Activated T-cell treated with anti-CD3 and anti-CD28 coated beads for 4 hours (primary cell): ENCODE results near the gene BPIFB4.

ENCODE experiments used
- DNase-seq: peaks from one replicate; pipeline ENCODE4 v3.0.0-alpha.2; 2020

The BPIFB4 gene

DNA sequence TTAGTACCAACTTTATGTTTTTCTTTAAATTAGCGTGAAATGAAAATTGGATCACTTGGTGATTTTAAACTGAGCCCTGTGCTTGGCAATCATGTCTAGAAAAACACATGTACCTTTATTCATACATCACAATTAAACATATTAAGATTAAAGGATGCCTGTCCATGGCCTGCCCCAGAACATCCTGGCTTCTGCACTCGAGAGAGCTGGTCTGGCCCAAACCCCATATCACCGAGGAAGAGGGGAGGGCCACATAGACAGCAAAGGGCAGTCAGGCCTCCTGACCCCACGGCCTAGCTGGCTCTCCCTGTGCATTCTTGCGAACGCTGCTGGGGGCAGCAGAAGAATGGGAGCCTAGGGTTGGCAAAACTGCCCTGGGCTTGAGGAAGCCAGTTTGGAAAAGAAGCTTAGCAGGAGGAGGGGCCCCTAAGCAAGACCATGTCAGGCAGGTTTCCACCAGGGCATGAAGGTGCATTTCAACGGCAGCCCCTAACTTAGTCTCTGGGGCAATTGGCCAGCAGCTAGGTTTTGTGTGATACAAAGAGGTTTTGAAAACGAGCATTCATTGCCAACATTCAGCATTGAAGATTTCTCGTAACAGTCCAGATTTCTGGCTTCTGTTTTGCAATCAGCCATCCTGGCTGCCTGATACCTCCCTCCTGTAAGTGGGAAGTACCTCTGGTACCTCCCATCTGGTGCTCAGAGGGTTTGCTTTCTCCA lies 17.2 kb upstream of the BPIFB4 start:
- no peak for DNase-seq

DNA sequence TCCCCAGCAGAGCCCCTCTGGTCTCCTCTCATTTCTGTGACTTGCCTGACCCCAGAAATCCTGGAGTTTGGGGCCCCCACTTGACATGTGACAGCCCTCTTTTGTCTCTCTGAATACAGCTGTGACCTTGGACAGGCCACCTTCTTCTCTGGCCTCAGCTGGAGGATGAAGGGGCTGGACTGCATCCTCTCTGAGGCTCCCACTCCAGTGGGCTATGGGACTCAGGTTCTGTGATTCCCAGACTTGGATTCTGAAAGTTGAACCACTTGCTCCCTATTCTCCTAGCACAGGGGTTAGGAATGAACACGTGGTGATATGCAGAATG lies 16.7 kb upstream of the BPIFB4 start:
- DNase-seq = no peak

DNA sequence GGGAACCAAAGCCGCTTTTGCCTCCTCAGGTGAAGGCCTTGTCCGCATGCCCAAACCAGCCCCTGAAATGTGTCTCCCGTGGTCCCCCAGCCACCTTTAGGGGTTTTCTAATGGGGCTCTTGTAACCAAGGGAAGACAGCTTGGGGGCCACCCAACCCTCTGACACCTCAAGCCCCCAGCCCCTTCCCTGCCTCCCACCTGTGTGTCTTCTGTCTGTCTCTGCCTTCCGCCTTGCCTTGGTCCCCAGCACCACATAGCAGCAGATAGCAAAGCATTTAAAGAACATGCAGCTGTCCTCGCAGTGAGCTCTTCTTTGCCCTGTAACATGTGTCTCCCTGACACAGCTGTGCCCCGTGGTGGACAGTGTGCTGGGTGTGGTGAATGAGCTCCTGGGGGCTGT lies 16.2 kb upstream of the BPIFB4 start:
- DNase-seq = no peak

DNA sequence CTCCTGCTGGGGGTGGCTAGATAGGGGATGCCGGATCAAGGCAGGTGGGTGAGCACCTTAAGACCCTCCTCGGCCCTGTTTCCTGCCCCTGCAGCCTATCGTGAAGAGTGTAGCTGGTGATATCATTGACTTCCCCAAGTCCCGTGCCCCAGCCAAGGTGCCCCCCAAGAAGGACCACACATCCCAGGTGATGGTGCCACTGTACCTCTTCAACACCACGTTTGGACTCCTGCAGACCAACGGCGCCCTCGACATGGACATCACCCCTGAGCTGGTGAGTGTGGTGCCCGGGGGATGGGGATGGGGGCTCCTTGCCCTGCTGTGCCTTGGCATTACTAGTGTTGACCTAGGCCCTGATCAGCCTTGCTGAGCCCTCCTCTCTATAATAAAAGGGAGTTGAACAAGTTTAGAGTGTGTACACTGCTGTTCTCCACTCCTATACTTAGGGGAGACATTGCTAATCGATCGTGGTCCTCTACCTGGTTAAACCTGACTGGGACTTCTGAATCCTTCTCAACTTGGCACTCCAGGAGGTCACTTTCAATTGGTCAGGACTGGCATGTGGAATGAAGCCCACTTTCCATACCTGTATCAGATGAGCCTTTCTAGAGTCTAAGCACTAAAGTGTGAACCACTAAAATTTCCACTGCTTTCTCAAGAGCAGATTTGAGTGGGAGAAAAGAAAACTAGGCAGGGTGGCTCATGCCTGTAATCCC lies 14.7 kb upstream of the BPIFB4 start:
- DNase-seq = no peak

- DNase-seq = no peak
Measured at GRCh38 chr20:33065785-33066184, 13.7 kb upstream of the BPIFB4 start.

DNA sequence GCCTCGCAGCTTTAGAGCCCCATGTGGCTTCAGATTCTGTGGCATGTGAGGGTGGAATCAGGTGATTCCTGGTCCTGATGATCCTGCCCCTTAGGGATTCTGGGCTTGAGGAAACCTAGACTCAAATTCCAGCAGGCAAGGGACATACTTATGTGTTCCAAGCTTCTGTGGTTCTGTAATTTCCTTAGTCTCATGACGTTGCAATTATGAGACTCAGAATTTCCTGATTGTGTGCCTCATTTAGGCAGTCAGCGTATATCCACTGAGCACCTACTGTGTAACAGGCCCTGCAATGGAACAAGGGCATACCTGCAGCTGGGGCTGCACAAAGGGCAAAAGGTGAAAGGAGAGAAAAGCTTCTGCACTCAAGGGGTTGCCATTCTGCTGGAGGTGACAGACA lies 11.6 kb upstream of the BPIFB4 start:
- no peak for DNase-seq

GRCh38 chr20:33068251-33068939 lies 11.0 kb upstream of the BPIFB4 start:
- DNase-seq = no peak

DNA sequence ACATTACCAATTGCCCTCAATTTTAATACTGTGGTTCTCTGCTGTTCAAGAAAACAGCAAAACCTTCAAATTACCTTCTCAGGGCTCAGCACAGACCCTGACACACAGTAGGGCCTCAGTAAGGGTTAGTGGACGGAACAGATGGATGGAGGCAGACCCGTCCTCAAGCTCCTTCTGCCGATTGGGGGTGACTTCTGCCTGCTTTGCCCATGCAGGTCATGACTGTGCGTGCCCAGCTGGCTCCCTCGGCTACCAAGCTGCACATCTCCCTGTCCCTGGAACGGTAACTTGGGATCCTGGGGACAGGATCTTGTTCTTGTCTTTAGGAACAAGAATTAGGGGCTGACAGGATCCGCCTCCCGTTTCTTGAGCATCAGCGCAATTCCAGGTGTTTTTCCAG lies 9.8 kb upstream of the BPIFB4 start:
- no peak for DNase-seq

DNA sequence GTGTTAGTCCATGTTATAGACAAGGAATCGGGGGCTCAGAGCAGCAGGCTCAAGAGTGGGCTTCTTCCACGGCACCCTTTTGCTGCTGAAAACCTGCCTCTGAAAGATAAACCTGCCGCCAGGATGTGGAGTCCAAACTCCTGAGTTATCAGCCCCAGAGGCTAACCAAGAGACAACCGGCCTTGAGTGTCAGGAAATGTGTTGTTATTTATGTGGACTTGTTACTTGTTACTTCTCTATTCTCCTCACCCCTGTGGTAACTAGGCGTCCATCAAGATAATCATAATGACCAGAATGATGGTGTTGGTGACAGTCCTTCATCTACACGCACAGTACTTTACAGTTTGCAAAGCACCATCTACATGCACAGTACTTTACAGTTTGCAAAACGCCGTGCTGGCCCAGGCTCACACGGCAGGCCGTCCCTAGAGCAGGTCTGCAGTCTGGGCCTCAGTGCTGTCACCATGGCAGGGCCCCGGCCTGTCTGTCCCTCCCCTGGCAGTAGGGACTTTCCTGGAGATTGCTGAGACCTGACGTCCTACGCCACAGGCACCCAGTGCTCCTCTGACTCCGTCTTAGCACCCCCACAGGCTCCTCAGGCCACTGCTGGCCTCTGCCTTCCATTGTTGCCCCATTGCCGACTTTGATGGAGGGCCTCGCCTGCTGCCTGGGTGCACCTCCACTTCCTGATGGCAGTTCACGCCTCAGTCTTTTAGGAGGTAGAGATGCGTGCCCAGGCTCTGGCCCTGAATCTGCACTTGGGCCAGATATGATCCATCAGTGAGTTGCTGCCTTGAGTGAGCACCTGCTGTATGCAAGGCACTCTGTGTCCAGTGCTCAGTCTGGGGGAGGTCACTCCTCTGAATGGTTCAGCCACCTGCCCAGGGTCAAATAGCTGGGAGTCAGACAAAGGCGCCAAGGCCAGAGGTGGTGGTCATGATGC lies 9.1 kb upstream of the BPIFB4 start:
- no peak for DNase-seq

GRCh38 chr20:33071198-33071597 lies 8.2 kb upstream of the BPIFB4 start:
- DNase-seq = no peak

GRCh38 chr20:33072362-33072761 lies 7.1 kb upstream of the BPIFB4 start:
- no peak for DNase-seq

- no peak for DNase-seq
Measured at GRCh38 chr20:33072813-33073212, 6.6 kb upstream of the BPIFB4 start.

DNA sequence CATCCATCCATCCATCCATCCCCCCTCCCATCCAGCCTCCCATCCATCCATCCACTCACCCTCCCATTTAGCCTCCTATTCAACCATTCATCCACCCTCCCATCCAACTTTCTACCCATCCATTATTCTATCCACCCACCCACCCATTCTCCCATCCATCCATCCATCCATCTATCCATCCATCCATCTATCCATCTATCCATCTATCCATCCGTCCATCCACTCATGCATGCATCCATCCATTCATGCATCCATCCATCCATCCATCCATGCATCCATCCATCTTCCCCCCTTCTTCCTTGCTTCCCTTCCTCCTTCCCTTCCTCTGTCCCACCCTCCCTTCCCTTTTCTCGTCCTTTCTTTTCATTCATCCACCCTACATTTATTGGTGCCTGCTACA lies 4.8 kb upstream of the BPIFB4 start:
- no peak for DNase-seq

DNA sequence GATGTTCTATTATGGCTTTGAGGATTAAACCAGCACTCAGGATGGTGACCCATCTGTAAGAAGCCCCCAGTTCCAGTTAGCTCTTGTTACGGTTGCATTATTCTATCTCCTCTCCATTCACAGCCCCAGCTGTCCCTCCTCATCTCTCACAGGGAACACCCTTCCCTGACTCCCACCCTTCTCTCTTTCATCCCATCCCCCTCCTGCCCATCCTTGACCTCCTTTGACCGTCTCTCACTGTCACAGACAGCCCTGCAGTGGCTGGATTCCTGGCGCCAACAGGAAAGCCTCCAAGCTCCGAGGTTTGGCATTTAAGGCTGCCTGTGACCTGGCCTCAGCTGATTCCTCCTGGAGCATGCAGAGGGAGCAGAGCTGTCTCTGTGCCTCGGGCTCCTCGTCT lies 4.2 kb upstream of the BPIFB4 start:
- no peak for DNase-seq

DNA sequence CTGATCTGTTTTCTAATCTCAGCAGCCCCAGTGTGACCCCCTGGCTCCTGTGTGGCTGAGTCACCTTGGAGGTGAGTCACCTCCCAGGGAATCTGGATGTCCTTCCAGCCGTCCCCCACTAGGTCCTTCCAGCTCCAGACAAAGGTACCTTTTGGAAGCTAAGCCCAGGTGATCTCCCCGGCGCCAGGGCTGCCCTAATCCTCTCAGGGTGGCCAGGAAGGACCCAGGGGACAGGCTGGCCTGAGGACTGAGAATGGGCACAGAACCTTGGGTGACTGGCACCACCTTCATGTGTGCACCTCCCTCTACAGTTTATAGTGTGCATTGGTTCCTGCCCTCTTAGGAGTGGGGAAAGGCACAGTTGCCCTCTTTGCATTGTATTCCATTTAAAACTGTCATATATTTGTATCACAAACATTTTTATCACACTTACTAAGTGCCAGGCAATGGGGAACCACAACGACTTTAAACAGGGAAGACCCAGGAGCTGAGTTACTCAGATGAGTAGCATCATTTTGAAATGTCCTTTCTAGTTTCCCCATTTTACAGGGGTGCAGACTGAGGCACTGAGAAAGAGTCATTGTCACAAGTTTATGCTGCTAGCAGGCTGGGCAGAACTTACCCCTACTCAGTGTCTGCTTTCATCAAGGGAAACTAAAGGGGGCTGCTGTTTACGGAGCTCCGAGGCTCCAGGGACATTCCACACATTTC lies 2.6 kb upstream of the BPIFB4 start:
- DNase-seq = no peak

DNA sequence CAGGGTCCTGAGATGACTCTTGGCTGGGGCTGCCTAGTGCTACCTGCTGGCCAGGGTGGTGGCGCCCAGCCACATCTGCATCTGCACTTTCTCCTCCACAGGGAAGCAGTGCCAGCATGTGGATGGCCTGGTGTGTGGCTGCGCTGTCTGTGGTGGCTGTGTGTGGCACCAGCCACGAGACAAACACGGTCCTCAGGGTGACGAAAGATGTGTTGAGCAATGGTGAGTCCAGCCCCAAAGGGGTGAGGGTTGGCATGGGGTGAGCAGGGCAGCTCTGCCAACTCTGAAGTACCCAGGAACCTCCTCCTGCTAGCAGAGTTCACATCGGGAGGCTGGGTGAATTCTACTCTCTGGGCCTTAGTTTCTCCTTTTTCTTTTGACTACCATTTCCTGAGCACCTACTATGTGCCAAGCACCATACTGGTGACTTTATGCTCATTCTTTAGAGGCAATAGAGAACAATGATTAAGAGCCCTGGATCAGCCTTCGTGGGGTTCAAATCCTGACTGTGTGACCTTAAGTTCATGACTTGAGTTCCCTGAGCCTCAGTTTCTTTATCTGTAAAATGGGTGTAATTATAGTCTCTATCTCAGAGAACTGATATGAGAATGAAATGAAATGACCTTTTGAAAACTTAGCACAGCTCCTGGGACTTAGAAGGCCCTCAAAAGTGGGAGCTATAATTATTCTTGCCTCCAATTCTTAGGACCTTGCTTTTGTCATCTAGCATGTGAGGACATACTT lies 2.1 kb downstream of the BPIFB4 start:
- no peak for DNase-seq

- DNase-seq = no peak
Measured at GRCh38 chr20:33082546-33082945, 3.1 kb downstream of the BPIFB4 start.

GRCh38 chr20:33083544-33084340 lies 4.3 kb downstream of the BPIFB4 start:
- DNase-seq = no peak

DNA sequence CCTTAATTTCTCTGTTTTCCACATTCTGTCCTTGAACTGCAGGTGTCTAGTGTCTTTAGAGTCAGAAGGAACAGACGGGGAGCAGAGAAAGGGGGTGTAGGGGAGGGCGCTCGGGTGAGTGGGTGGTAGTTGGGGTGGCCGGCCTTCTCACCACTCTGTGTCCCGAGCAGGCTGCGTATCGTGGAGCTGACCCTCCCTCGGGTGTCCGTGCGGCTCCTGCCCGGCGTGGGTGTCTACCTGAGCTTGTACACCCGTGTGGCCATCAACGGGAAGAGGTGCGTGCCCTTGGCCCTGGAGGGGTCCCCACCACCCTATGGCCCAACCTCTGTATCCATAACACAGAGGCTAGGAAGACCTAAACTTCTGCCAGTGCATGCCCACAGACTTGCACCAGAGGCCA lies 5.3 kb downstream of the BPIFB4 start:
- DNase-seq = no peak

GRCh38 chr20:33086052-33086722 lies 6.7 kb downstream of the BPIFB4 start:
- no peak for DNase-seq
